Measurements from ENCODE around the gene ACER2. TPM values are rescaled to one million over a fixed set of nuclear protein-coding genes. Genes with fewer than 3 reads are reported as not detected.
"Not testable (repeated sequence)": the region's sequence is repeated elsewhere in the genome, so short reads cannot be mapped to it uniquely, and the experiment has no call there.

Gene ACER2
- total and polyA plus RNA-seq, 5 donors from 2014 or later = 0.21 to 2.9 (median 0.87) TPM

DNA sequence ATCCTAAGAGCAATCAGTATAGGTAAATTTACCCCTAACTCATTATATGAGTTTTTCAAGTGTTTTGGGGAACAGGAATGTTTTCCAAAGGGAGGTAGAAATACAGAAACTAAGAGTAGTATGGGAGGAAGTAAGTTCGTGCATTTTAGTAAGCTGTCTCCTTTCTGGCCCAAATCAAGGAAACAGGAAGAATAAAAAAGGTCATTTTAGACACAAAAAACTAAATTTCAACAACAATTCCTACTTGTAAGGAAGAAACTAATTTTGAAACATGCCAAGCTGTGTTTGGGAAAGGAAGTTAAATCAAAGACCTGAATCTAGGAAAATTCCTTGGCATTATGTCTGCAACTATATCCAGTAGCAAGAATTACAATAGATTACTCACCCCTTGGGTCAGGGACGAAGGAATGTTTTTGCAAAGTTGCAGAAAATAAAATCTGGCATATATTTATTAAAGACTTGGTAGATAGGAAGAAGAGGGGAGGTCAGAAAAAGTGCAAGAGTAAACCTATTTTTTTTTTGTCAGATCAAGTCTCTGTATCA is 22.2 kb upstream of the ACER2 start:
- H3K36me3 ChIP-seq (ENCODE audit: control insufficient read depth, insufficient read depth, low read length) = no peaks in the 10 kb centered on the region
- Mint-ChIP-seq H3K36me3 (peaks cover 3% of the 10 kb centered on the region), H3K4me3 (peak overlapping the region in 1 of 4 donors; percentile 51)

DNA sequence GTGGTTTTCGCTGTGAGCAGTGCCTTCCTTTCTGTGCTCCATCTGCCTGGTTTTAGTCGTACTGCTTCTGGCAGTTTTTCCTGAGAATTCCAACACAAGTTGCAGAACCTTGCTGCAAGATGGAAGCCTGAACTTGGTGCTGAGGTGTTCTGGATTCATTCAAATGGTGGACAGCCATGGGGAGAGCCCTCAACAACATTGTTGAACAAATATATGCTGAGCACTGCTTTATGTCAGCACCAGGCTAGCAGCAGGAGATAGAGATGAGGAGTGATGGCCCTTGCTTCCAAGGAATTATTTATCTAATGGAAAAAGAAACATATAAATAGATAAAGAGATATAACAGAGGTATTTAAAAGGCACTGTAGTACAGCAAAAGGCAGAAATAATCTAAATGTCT is 21.5 kb upstream of the ACER2 start:
- H3K27ac ChIP-seq (ENCODE audit: insufficient read depth, low read length, poor library complexity, severe bottlenecking) = no peak overlapping the region
- peaks cover 0 to 2% (median 0%) of the 10 kb centered on the region in 4 donors for H3K4me1 Mint-ChIP-seq
- no peak for DNase-seq
- no peaks in the 10 kb centered on the region for H3K4me1 ChIP-seq (ENCODE audit: control insufficient read depth, insufficient read depth, low read length, poor library complexity, severe bottlenecking)
- no peak for ATAC-seq (ENCODE audit: low read depth in 2 of 2)
- H3K36me3 ChIP-seq (ENCODE audit: control insufficient read depth, insufficient read depth, low read length) = no peaks in the 10 kb centered on the region
- H3K27me3 Mint-ChIP-seq = peaks cover 35% of the 10 kb centered on the region
- H3K27me3 ChIP-seq (ENCODE audit: control insufficient read depth, insufficient read depth, low read length) = peaks cover 3% of the 10 kb centered on the region
- peaks cover 3% of the 10 kb centered on the region for H3K36me3 Mint-ChIP-seq
- H3K4me3 ChIP-seq (ENCODE audit: low read depth, low read length) = no peak overlapping the region
- H3K27ac Mint-ChIP-seq = no peak overlapping the region
- H3K9me3 ChIP-seq (ENCODE audit: control insufficient read depth in 2 of 2, low read length in 2 of 2) = no peaks in the 10 kb centered on the region
- no peak overlapping the region for H3K4me3 Mint-ChIP-seq
- peaks cover 0 to 3% (median 0%) of the 10 kb centered on the region in 7 donors for H3K9me3 Mint-ChIP-seq

More for the DNA sequence above, 22.2 kb upstream of the ACER2 start:
- peaks cover 0 to 3% (median 0%) of the 10 kb centered on the region in 7 donors for H3K9me3 Mint-ChIP-seq
- H3K4me3 ChIP-seq (ENCODE audit: low read depth, low read length) = no peak overlapping the region
- no peaks in the 10 kb centered on the region for H3K4me1 ChIP-seq (ENCODE audit: control insufficient read depth, insufficient read depth, low read length, poor library complexity, severe bottlenecking)
- H3K27ac ChIP-seq (ENCODE audit: insufficient read depth, low read length, poor library complexity, severe bottlenecking) = no peak overlapping the region
- H3K27me3 Mint-ChIP-seq = peaks cover 34% of the 10 kb centered on the region
- ATAC-seq (ENCODE audit: low read depth in 2 of 2) = no peak
- no peak overlapping the region for H3K27ac Mint-ChIP-seq
- peaks cover 3% of the 10 kb centered on the region for H3K27me3 ChIP-seq (ENCODE audit: control insufficient read depth, insufficient read depth, low read length)
- H3K4me1 Mint-ChIP-seq = peaks cover 0 to 5% (median 0%) of the 10 kb centered on the region in 4 donors
- H3K9me3 ChIP-seq (ENCODE audit: control insufficient read depth in 2 of 2, low read length in 2 of 2) = no peaks in the 10 kb centered on the region
- no peak for DNase-seq

DNA sequence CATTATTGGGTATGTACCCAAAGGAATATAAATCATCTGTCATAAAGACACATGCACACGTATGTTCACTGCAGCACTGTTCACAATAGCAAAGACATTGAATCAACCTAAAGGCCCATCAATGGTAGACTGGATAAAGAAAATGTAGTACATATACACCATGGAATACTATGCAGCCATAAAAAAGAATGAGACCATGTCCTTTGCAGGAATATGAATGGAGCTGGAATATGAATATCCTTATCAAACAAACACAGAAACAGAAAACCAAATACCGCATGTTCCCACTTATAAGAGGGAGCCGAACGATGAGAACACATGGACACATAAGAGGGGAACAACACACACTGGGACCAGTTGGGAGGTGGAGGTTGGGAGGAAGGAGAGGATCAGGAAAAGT is 19.3 kb upstream of the ACER2 start:
- not testable (repeated sequence) for H3K27me3 ChIP-seq (ENCODE audit: control insufficient read depth, insufficient read depth, low read length); H3K4me1 ChIP-seq (ENCODE audit: control insufficient read depth, insufficient read depth, low read length, poor library complexity, severe bottlenecking); ATAC-seq (ENCODE audit: low read depth in 2 of 2); H3K27ac Mint-ChIP-seq; H3K36me3 Mint-ChIP-seq; H3K4me3 ChIP-seq (ENCODE audit: low read depth, low read length); DNase-seq; H3K36me3 ChIP-seq (ENCODE audit: control insufficient read depth, insufficient read depth, low read length); H3K9me3 Mint-ChIP-seq; H3K27ac ChIP-seq (ENCODE audit: insufficient read depth, low read length, poor library complexity, severe bottlenecking); H3K9me3 ChIP-seq (ENCODE audit: control insufficient read depth in 2 of 2, low read length in 2 of 2); H3K4me1 Mint-ChIP-seq; H3K4me3 Mint-ChIP-seq
- peaks cover 35% of the 10 kb centered on the region for H3K27me3 Mint-ChIP-seq

DNA sequence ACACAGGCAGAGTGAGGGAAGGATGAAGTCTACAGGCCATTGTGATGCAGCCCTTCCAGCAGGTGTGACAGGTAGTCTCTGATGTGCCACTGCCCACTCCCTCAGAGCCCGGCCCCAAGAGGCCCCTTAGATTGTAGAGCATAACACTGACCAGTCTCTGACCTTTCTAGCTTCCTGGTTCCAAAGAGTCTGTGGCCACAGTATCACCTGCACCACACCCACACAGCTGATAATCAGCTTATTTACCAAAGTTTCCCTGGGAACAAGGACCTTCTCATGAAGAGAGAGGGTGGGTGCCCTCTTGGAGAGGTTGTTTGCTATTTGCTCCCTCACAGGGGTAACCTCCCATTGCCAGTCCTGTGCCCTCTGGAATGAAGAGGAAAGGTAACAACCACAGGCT is 11.0 kb upstream of the ACER2 start:
- no peaks in the 10 kb centered on the region for H3K9me3 ChIP-seq (ENCODE audit: control insufficient read depth in 2 of 2, low read length in 2 of 2)
- no peaks in the 10 kb centered on the region for H3K36me3 ChIP-seq (ENCODE audit: control insufficient read depth, insufficient read depth, low read length)
- Mint-ChIP-seq H3K27me3 (peaks cover 11% of the 10 kb centered on the region), H3K4me1 (no peaks in the 10 kb centered on the region), H3K36me3 (peaks cover 6% of the 10 kb centered on the region), H3K9me3 (peaks cover 0 to 3% (median 0%) of the 10 kb centered on the region in 7 donors), H3K27ac (no peak overlapping the region), H3K4me3 (no peak overlapping the region)
- peaks cover 1% of the 10 kb centered on the region for H3K27me3 ChIP-seq (ENCODE audit: control insufficient read depth, insufficient read depth, low read length)
- no peak overlapping the region for H3K27ac ChIP-seq (ENCODE audit: insufficient read depth, low read length, poor library complexity, severe bottlenecking)
- no peaks in the 10 kb centered on the region for H3K4me1 ChIP-seq (ENCODE audit: control insufficient read depth, insufficient read depth, low read length, poor library complexity, severe bottlenecking)
- ATAC-seq (ENCODE audit: low read depth in 2 of 2) (no peak), DNase-seq (no peak)
- H3K4me3 ChIP-seq (ENCODE audit: low read depth, low read length) = no peak overlapping the region

DNA sequence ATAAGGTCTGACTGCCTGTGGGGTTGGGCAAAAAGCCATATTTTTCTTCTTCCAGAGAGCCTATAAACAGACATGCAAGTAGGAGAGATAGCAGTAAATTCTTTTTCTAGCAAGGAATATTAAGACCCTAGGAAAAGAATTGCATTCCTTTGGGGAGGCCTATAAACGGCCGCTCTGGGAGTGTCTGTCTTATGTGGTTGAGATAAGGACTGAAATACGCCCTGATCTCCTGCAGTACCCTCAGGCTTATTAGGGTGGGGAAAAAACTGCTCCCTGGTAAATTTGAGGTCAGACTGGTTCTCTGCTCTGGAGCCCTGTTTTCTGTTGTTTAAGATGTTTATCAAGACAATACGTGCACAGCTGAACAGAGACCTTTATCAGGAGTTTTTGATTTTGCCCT is 5.6 kb upstream of the ACER2 start:
- not testable (repeated sequence) for ATAC-seq (ENCODE audit: low read depth in 2 of 2); H3K27me3 ChIP-seq (ENCODE audit: control insufficient read depth, insufficient read depth, low read length); H3K36me3 Mint-ChIP-seq; H3K4me3 ChIP-seq (ENCODE audit: low read depth, low read length); H3K4me3 Mint-ChIP-seq; DNase-seq; H3K36me3 ChIP-seq (ENCODE audit: control insufficient read depth, insufficient read depth, low read length); H3K27ac Mint-ChIP-seq; H3K9me3 ChIP-seq (ENCODE audit: control insufficient read depth in 2 of 2, low read length in 2 of 2); H3K9me3 Mint-ChIP-seq; H3K4me1 ChIP-seq (ENCODE audit: control insufficient read depth, insufficient read depth, low read length, poor library complexity, severe bottlenecking); H3K27ac ChIP-seq (ENCODE audit: insufficient read depth, low read length, poor library complexity, severe bottlenecking); H3K27me3 Mint-ChIP-seq
- peaks cover 0 to 11% (median 2%) of the 10 kb centered on the region in 4 donors for H3K4me1 Mint-ChIP-seq

DNA sequence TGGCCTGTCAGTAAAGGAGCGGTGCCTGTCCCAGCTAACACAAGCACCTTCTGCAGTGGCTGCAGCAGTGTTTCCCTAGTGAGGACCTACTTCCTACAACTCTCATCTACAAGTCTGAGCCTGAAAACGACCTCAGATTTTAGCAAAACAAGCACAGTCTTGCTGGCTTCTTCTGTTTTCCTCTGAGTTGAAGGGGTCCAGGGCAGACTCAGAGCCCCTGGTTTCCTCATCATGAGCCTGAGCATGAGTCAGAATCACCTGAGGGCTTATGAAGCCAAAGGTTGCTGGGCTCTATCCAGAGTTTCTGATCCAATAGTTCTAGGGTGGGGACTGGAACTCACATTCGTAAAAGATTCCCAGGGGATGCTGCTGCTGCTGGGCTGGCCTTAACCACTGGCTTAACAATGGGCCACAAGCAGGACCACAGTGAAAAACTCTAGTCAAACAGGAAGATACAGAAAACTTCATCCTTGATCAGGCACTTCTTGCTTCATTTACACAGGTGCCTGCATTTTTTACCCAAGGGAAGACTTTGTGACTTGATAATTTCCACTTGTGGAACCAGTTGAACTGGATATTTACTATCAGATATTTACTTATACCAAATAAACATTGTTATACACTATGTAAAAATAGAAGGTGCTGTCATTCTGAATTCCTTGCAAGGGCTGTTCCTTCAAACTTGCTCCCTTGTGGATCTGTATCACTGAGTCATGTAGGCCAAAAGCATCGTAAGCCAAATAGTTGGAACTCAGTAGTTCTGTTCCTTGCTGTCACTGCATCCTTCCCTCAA is 4.3 kb upstream of the ACER2 start:
- no peak for ATAC-seq (ENCODE audit: low read depth in 2 of 2)
- no peaks in the 10 kb centered on the region for H3K36me3 ChIP-seq (ENCODE audit: control insufficient read depth, insufficient read depth, low read length)
- Mint-ChIP-seq H3K4me1 (peaks cover under 1 to 16% (median 5%) of the 10 kb centered on the region in 4 donors), H3K9me3 (peaks cover 0 to 4% (median 0%) of the 10 kb centered on the region in 7 donors), H3K36me3 (peaks cover 3% of the 10 kb centered on the region), H3K27ac (no peak overlapping the region), H3K27me3 (peaks cover under 1% of the 10 kb centered on the region), H3K4me3 (no peak overlapping the region)
- H3K4me1 ChIP-seq (ENCODE audit: control insufficient read depth, insufficient read depth, low read length, poor library complexity, severe bottlenecking) = peaks cover 12% of the 10 kb centered on the region
- H3K9me3 ChIP-seq (ENCODE audit: control insufficient read depth in 2 of 2, low read length in 2 of 2) = no peaks in the 10 kb centered on the region
- H3K27ac ChIP-seq (ENCODE audit: insufficient read depth, low read length, poor library complexity, severe bottlenecking) = no peak overlapping the region
- no peak for DNase-seq
- peaks cover 1% of the 10 kb centered on the region for H3K27me3 ChIP-seq (ENCODE audit: control insufficient read depth, insufficient read depth, low read length)
- H3K4me3 ChIP-seq (ENCODE audit: low read depth, low read length) = no peak overlapping the region

DNA sequence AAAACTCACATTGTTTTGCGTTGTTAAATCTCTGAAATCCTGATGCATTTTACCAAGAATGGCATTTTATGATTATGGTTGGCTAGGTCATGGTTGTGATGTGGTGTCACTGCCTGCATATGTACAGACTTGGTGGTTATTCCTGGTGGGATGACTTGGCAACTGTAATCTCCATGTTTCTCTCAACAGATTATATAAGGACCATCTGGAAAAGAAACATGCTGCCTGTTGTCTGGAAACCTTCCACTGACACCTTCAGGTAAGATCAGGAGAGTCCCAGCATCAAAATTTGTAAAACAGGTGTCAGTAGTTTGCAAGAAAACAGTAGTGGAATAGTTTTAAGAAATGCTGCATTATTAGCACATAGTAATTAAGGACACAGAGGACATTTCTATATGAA is 3.0 kb upstream of the ACER2 start:
- Histone ChIP-seq H3K4me3 (ENCODE audit: low read depth, low read length) (no peak overlapping the region), H3K4me1 (ENCODE audit: control insufficient read depth, insufficient read depth, low read length, poor library complexity, severe bottlenecking) (peaks cover 19% of the 10 kb centered on the region), H3K27me3 (ENCODE audit: control insufficient read depth, insufficient read depth, low read length) (no peaks in the 10 kb centered on the region), H3K36me3 (ENCODE audit: control insufficient read depth, insufficient read depth, low read length) (no peaks in the 10 kb centered on the region), H3K9me3 (ENCODE audit: control insufficient read depth in 2 of 2, low read length in 2 of 2) (no peaks in the 10 kb centered on the region), H3K27ac (ENCODE audit: insufficient read depth, low read length, poor library complexity, severe bottlenecking) (no peak overlapping the region)
- no peak for ATAC-seq (ENCODE audit: low read depth in 2 of 2)
- no peak for DNase-seq
- Mint-ChIP-seq H3K9me3 (peaks cover 0 to 4% (median 0%) of the 10 kb centered on the region in 7 donors), H3K27ac (peak overlapping the region; percentile 3 to 76 (median 19)), H3K4me1 (peaks cover 5 to 25% (median 14%) of the 10 kb centered on the region in 4 donors), H3K4me3 (peak overlapping the region in 2 of 4 donors; percentile 0 to 72), H3K36me3 (peaks cover 3% of the 10 kb centered on the region), H3K27me3 (no peaks in the 10 kb centered on the region)
